HepG2 (cell line): ENCODE results near the gene MAP3K19. TPM values are rescaled to one million over a fixed set of nuclear protein-coding genes. Genes with fewer than 3 reads are reported as not detected.

Experiments used
- ETV6 ChIP-seq: sonication (generic); formaldehyde crosslinking; conservative IDR thresholded peaks from 2 replicates; pipeline ENCODE4 v1.4.0; 2020; ENCODE audit warnings: missing genetic modification reagents
- GPN1 ChIP-seq: sonication (generic); formaldehyde crosslinking; IDR thresholded peaks from 2 replicates; pipeline ENCODE4 v1.5.1; 2020; ENCODE audit warnings: missing genetic modification reagents, borderline replicate concordance
- ZNF331 ChIP-seq: sonication (generic); formaldehyde crosslinking; IDR thresholded peaks from 2 replicates; pipeline ENCODE4 v1.4.0; 2020; ENCODE audit warnings: missing genetic modification reagents
- ZSCAN9 ChIP-seq: IDR thresholded peaks from 2 replicates; pipeline ENCODE4 v1.6.1; 2016; ENCODE audit warnings: borderline replicate concordance
- polyA plus RNA-seq, 8 experiments: library from polyadenylated mRNA; depleted of rRNA in 3 of 8; stranded (reverse) in 7 of 8; unstranded in 1 of 8; fragments of >200 nt; fragmentation: Illumina TruSeq in 4 of 8; extraction: Trizol in 4 of 8; gene quantifications; 2 replicates each; pipeline versions ENCODE4 v1.2.1 to v1.2.3, GENCODE V29; 2011 to 2016; ENCODE audit warnings: low read depth in 4 of 8, missing spikeins in 1 of 8, mixed read lengths in 1 of 8; ENCODE audit not compliant: insufficient read depth in 1 of 8
- total RNA-seq, 5 experiments: library from RNA; depleted of rRNA; stranded (reverse); fragments of >200 nt; fragmentation: Illumina TruSeq; extraction: Trizol; gene quantifications; 2 replicates each; pipeline ENCODE4 v1.2.3, GENCODE V29; 2016; ENCODE audit warnings: low read depth in 1 of 5
- TF ChIP-seq, protein P1 (sequence below): sonication (generic); formaldehyde crosslinking; IDR thresholded peaks from 2 replicates; pipeline ENCODE4 v1.5.0; 2020; ENCODE audit warnings: mild to moderate bottlenecking, missing genetic modification reagents
- TF ChIP-seq, protein P2 (sequence below): sonication (generic); formaldehyde crosslinking; IDR thresholded peaks from one replicate; pipeline ENCODE4 v1.5.1; 2020; ENCODE audit warnings: mild to moderate bottlenecking, missing genetic modification reagents; ENCODE audit errors: not compliant biosample characterization

The MAP3K19 gene
- total and polyA plus RNA-seq, 2 of the 13 experiments (the other 11 are each of a cell fraction or from before 2014, with no cell fraction given) = not detected

DNA sequence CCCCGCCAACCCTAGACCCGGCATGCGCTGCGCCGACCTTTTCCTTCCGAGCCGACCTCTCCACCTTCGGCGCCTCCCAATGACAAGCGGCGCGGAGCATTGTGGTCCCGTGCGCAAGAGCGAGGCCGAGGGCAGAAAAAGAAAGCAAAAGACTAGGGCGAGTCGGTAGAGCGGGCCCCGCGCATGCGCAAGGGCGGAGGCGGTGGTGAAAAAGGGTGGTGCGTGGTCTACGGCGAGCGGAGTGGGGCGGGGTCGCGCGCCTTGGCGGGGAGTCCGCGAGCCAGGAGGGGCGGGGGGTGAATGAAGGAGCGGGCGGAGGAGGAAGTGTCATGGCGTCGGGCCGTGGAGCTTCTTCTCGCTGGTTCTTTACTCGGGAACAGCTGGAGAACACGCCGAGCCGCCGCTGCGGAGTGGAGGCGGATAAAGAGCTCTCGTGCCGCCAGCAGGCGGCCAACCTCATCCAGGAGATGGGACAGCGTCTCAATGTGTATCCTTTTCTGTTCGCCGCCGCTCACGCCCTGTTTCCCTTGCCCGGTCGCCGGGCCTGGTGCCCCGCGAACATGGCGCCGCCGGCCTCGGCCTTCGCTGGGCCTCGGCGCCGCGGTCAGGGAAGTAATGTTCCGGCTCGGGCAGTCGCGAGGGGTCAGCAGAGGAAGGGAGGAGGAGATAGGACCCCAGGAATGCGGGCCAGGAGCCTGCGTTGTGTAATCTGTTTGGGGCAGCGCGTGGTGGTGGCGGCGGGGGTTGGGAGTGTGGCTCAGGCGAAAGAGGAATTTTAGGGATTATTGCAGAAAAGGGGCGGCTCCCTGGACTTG, 128.5 kb downstream of the MAP3K19 start, which contains the start of gene CCNT2 (continued):
- TF ChIP-seq, protein P1, sequence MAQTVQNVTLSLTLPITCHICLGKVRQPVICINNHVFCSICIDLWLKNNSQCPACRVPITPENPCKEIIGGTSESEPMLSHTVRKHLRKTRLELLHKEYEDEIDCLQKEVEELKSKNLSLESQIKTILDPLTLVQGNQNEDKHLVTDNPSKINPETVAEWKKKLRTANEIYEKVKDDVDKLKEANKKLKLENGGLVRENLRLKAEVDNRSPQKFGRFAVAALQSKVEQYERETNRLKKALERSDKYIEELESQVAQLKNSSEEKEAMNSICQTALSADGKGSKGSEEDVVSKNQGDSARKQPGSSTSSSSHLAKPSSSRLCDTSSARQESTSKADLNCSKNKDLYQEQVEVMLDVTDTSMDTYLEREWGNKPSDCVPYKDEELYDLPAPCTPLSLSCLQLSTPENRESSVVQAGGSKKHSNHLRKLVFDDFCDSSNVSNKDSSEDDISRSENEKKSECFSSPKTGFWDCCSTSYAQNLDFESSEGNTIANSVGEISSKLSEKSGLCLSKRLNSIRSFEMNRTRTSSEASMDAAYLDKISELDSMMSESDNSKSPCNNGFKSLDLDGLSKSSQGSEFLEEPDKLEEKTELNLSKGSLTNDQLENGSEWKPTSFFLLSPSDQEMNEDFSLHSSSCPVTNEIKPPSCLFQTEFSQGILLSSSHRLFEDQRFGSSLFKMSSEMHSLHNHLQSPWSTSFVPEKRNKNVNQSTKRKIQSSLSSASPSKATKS = no peak
- TF ChIP-seq, protein P2, sequence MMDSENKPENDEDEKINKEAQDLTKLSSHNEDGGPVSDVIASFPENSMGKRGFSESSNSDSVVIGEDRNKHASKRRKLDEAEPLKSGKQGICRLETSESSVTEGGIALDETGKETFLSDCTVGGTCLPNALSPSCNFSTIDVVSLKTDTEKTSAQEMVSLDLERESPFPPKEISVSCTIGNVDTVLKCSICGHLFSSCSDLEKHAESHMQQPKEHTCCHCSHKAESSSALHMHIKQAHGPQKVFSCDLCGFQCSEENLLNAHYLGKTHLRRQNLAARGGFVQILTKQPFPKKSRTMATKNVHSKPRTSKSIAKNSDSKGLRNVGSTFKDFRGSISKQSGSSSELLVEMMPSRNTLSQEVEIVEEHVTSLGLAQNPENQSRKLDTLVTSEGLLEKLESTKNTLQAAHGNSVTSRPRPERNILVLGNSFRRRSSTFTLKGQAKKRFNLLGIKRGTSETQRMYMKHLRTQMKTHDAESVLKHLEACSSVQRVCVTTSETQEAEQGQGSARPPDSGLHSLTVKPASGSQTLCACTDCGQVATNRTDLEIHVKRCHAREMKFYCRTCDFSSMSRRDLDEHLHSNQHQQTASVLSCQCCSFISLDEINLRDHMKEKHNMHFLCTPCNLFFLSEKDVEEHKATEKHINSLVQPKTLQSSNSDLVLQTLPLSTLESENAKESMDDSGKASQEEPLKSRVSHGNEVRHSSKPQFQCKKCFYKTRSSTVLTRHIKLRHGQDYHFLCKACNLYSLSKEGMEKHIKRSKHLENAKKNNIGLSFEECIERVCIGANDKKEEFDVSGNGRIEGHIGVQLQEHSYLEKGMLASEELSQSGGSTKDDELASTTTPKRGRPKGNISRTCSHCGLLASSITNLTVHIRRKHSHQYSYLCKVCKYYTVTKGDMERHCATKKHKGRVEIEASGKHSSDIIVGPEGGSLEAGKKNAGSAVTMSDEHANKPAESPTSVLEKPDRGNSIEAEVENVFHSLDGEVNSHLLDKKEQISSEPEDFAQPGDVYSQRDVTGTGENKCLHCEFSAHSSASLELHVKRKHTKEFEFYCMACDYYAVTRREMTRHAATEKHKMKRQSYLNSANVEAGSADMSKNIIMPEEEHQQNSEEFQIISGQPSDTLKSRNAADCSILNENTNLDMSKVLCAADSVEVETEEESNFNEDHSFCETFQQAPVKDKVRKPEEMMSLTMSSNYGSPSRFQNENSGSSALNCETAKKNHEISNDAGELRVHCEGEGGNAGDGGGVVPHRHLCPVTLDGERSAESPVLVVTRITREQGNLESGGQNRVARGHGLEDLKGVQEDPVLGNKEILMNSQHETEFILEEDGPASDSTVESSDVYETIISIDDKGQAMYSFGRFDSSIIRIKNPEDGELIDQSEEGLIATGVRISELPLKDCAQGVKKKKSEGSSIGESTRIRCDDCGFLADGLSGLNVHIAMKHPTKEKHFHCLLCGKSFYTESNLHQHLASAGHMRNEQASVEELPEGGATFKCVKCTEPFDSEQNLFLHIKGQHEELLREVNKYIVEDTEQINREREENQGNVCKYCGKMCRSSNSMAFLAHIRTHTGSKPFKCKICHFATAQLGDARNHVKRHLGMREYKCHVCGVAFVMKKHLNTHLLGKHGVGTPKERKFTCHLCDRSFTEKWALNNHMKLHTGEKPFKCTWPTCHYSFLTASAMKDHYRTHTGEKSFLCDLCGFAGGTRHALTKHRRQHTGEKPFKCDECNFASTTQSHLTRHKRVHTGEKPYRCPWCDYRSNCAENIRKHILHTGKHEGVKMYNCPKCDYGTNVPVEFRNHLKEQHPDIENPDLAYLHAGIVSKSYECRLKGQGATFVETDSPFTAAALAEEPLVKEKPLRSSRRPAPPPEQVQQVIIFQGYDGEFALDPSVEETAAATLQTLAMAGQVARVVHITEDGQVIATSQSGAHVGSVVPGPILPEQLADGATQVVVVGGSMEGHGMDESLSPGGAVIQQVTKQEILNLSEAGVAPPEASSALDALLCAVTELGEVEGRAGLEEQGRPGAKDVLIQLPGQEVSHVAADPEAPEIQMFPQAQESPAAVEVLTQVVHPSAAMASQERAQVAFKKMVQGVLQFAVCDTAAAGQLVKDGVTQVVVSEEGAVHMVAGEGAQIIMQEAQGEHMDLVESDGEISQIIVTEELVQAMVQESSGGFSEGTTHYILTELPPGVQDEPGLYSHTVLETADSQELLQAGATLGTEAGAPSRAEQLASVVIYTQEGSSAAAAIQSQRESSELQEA = no peak
- TF ChIP-seq ZSCAN9 (CRISPR knock-in tag) (0 out of 2 replicates have a peak, but pooled peaks have one; percentile 77), ZNF331 (CRISPR knock-in tag) (peak; percentile 70), GPN1 (CRISPR knock-in tag) (no peak), ETV6 (no peak)
